Forelimb muscle (tissue), 1 donor: Measurements from ENCODE around the gene VCAM1. TPM values are rescaled to one million over a fixed set of nuclear protein-coding genes. Genes with fewer than 3 reads are reported as not detected.
"Not testable (repeated sequence)": the region's sequence is repeated elsewhere in the genome, so short reads cannot be mapped to it uniquely, and the experiment has no call there.

Source experiments
- DNase-seq: peaks from one replicate; pipeline ENCODE4 v3.0.0-alpha.2; 2013; ENCODE audit warnings: low read depth
- polyA plus RNA-seq: library from polyadenylated mRNA; unstranded; fragments of 120-200 nt; gene quantifications from one replicate; pipeline ENCODE4 v1.2.1, GENCODE V29; 2013; ENCODE audit not compliant: insufficient read length

The VCAM1 gene, protein sequence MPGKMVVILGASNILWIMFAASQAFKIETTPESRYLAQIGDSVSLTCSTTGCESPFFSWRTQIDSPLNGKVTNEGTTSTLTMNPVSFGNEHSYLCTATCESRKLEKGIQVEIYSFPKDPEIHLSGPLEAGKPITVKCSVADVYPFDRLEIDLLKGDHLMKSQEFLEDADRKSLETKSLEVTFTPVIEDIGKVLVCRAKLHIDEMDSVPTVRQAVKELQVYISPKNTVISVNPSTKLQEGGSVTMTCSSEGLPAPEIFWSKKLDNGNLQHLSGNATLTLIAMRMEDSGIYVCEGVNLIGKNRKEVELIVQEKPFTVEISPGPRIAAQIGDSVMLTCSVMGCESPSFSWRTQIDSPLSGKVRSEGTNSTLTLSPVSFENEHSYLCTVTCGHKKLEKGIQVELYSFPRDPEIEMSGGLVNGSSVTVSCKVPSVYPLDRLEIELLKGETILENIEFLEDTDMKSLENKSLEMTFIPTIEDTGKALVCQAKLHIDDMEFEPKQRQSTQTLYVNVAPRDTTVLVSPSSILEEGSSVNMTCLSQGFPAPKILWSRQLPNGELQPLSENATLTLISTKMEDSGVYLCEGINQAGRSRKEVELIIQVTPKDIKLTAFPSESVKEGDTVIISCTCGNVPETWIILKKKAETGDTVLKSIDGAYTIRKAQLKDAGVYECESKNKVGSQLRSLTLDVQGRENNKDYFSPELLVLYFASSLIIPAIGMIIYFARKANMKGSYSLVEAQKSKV
- polyA plus RNA-seq, result 8.7 TPM

DNA sequence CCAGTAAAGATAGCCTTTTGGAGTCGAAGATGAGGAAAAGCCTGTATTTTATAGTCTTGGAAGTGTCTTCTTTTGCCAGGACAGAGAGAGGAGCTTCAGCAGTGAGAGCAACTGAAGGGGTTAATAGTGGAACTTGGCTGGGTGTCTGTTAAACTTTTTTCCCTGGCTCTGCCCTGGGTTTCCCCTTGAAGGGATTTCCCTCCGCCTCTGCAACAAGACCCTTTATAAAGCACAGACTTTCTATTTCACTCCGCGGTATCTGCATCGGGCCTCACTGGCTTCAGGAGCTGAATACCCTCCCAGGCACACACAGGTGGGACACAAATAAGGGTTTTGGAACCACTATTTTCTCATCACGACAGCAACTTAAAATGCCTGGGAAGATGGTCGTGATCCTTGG, at the start of gene VCAM1:
Gene VCAM1, plus strand, starts transcription at position 253 of the 400 bp plus-strand sequence. Its CDS starts 119 bp downstream, at position 372.
- DNase-seq, result no peak

DNA sequence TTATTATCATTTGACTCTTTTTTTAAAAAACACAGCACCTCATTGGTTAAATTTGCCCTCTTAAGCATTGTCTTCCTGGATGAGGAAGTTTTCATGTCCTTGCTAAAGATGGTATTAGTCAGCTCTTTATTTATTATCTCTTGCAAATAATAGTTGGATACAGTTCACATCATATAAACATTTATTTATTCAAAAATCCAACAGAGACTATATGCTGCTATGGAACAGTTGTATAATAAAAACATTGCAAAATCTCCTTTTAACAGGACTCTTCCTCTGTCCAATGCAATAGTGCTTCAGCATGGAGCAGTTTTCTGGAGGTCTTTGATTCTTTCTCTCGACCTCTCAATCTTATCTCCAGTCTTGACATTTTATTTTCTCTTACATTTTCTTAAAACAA, 49.5 kb upstream of the VCAM1 start:
- DNase-seq, result no peak

DNA sequence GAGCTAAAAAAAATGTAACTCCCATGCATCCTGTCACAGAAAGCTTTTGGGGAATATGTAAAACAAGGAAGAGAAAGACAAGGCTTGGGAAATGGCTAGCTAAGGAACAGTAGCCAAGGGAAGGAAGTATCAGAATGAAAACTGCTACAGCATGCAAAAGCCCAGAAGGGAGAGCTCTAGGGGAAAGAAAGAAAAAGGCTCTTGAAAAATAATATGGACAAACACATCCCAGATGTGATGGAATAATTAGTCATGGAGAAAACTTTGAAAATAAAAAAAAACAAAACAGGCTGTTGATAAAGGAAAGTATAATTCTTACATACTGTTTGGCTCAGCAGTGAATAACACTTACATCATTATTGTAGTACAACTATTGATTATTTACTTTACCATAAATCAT, 47.9 kb upstream of the VCAM1 start:
- no peak for DNase-seq

DNA sequence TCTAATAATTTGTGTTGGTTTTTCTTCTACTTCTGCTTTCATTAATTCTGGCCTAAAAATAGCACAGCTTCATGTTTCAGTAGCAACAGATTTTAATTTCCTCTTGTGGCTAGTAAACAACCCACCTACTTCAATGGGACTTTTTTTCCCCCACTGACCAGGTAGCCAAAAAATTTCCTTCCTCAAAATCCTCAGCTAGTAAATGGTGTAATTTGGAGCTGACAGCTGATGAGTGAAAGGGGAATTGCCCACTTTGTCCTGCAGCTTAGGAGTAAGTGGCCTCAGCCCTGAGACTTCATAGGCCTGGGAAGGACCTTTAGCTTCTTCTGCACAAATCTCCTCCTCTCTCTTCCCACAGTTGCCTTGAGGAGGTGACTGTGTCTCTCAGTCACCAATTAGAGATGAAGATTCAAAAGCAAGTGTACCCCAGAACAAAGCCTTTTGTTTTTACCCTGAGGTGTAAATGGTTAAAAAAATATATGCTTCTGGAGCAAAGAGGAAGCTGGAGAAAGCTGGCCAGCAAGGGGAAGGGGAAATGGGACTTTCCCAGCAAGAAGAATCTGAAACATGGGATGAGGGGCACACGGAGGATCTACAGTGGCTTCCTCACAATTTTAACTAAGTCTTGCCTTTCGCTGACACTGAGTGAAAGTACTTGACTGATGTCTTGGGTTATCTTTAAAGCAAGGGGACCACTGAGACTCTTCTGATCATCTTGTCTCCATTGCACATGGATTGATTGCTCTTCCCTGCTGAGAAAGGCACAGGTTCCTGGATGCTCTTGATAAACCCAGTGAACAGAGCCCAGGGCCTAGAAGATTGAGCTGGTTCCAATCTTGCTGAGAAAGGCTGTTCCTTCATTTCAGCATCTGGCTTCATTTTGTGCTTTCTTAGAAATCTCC, 35.8 kb upstream of the VCAM1 start:
- DNase-seq, result no peak

DNA sequence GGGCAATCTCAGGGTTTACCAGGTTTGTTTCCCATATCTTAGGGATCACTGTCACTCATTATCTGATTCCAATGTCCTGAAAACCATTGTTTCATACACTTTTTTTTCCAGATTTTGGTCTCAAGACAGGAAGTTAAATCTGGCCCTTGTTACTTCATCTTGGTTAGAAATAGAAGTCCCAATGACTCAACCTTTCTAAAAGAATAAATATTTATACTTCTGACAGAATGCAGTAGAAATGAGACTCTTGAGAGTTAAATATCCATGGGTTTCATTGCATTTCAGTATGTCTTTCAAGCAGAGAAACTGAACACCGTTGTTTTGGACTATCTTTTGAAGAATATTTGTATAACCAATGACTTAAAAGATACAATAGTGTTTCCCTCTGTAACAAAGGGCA, 19.8 kb upstream of the VCAM1 start:
- DNase-seq, result no peak

DNA sequence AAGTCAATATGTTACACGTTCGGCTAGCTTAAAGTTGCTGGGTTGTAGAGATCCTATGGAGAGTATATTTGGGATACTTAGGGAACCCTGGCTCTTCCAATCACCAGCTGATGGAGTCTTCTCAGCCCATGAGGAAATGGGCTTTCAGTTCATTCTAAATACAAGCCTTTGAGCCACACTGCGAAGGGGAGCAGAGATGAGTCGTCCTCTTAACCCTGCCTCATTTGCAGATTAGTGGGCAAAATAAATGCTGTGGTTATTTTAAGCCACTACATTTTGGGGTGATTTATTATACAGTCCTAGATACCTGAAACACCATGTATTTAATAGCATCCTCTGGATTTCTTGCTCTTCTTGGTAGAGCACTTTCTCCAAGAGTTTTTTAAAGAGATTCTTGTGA, 19.0 kb upstream of the VCAM1 start:
- no peak for DNase-seq

DNA sequence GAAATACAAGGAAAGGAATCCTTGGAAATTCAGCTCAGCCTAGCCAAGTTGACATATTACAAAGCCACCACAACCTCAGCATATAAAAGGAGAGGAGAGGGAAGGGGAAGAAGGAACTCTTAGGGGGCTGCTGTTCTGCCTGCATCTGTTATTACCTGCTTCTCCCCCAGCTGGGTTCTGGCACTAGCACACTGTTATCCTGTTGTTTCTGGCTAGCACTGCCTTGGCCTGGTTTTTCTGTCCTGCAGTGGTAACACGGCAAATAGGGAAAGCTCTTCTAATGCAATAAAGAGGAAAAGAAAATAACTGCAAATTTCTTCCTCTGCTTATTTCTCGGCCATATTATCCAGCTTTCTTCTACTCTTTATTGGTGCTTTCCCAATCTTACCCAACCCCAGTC, 16.5 kb upstream of the VCAM1 start:
- DNase-seq, result no peak

DNA sequence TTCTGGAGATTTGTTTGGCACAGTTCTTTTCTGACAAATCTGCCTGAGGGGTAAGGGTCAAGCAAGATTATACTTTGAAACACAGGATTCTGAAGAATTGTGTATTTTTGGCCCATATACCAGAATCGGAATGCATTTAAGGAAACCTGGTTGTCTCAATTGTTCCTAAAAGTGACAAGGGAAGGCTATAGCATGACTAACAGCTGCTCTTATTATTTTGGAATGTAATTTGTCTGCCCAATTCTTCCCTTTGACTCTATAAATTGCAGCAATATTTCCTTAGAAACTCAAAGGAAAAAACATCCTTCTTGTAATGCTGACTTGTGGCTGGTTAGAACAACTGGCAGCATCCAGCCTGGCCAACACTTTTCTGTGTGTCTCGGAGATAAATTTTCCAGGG, 15.8 kb upstream of the VCAM1 start:
- no peak for DNase-seq

DNA sequence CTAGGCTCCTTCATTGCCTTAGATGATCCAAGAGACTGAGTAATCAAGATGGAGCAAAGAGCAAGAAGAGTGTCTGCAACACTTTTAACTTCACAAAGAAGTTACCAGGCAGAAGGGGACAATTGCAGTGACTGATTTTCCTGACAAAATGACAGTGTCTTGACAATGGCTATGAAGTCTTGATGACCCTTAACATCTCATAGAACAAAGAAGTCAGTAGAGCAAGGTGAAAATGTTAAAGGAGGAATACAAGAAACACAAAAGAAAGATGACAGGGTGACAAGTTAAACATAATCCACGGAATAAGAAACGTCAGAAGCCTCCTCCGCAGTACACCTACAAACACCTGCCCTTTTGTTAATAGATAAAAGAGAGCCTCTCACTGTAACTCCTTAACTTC, 15.1 kb upstream of the VCAM1 start:
- no peak for DNase-seq

DNA sequence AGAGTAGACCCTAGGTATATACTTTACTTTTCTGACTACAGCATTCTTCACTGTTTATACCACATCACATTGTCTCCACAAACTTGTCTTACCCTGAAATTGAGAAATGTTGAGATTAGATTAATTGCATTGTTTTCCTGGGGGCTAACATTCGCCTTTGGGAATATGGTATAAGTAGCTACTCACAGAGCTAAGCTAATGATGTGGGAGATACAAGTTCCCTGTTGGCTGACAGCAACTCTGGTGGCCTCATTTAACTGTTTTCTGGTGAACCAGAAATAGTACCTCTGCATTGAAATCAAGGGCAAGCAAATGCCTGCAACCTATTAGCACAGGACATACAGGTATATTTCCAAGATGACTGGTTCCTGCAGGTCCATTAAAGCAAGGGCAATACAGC, 13.2 kb upstream of the VCAM1 start:
- DNase-seq, result no peak

DNA sequence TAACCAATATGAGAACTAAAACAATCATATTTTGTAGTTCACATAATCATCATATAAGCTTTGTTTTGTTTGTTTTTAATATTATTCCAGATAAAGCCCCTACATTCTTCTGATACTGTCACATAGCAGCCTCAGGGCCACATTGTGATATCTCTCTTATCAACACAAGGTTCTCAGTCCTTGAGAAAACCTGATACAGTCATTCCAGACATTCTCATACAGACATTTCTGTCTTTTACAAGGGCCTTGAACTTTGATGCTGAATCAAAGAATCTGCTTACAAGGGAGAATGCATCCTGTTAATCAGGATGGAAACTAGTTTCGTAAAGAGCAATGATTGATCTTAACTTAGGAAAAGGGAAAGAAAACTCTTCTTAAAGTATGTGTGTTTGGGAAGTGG, 12.7 kb upstream of the VCAM1 start:
- DNase-seq, result no peak

DNA sequence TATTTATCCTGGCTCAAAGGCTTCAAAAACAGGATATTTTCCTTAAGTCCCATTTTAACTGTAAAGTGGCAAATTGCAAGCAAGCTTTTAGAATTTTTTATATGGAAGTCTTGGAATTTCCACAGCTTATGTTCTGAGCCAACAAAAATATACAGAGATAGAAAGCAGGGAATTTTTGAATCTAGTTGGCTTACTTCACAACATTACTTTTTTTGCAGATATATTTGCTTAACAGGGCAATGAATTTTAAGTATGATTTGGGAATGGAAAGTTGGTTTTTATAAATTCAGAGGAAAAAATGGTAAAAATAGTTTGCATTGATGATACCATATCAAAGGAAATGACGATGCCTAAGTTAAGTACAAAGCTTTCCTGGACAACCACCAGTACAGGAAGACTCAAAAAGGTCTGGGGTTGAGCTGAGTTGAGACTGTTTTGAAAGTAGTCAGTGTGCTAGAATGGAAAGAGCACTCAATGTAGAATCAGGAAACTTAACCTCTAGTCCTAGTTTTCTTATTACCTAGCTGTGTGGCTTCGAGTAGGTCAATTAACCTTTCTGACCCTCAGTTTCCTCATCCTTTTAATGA, 11.0 kb upstream of the VCAM1 start:
- DNase-seq, result no peak

DNA sequence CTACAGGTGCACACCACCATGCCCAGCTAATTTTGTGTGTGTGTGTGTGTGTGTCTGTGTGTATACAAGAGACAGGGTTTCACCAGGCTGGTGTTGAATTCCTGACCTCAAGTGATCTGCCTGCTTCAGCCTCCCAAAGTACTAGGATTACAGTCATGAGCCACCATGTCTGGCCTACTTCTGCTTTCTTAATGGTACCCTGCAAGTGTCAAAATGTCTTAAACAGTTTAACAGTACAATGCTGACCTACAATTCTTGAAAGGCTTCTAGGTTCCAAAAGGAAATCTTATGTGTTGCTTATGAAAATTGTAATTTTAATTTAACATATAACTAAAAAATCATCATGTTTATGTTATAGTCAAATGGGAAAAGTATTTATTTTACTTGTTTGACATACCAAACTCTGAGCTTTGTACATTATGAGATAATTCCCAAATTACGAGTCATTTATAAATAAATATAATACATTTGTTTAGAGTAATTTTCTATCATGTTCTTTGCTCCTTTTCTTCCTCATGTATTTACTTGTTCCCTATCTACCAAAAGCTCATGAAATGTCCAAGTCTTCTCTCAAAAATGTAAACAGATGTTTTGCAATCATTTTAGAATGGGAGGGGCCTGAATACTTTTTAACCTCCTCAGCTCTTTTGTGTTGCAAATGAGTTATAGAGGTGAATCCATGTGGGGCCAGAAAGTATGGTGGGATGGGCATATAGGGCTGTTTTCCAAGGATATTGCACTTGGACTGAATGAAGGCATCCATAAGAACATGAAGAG, 8.4 kb upstream of the VCAM1 start:
- DNase-seq, result no peak

DNA sequence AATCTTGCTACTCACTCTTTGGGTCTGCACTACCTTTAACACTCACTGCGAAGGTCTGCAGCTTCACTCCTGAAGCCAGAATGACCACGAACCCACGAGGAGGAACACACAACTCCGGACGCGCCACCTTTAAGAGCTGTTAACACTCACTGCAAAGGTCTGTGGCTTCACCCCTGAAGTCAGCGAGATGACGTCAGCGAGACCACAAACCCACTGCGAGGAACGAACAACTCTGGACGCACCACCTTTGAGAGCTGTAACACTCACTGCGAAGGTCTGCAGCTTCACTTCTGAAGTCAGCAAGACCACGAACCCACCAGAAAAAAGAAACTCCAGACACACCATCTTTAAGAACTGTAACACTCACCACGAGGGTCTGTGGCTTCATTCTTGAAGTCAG, 6.5 kb upstream of the VCAM1 start:
- DNase-seq, result not testable (repeated sequence)

DNA sequence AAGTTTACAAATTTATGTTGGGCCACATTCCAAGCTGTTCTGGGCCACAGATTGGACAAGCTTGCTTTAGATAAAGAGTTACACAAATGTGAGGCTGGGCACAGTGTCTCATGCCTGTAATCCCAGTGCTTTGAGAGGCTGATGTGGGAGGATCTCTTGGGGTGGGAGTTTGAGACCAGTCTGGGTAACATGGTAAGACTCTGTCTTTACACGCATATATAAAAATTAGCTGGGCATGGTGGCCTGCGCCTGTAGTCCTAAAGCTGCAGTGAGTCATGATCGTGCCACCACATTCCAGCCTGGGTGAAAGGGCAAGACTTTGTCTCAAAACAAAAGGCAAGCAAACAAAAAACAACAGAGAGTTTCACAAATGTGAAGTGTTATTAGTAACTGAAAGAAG, 5.9 kb upstream of the VCAM1 start:
- DNase-seq, result no peak

DNA sequence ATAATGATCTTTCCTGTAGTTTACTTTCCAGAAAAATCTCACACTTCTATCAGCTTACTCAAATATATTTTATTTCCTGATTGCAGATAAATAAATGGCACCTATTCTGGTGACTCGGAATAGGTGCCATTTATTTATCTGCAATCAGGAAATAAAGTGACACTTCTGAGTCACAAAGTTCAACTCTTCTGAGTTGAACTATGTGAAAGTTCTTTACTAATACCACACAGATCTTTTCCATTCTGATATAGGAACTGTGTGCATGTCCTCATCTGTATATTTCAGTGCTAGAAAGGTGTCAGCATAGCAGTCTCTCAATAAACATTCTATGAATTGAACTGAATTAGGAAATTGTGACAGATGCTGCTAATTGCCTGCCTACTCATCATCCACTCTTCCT, 4.9 kb upstream of the VCAM1 start:
- DNase-seq, result no peak

DNA sequence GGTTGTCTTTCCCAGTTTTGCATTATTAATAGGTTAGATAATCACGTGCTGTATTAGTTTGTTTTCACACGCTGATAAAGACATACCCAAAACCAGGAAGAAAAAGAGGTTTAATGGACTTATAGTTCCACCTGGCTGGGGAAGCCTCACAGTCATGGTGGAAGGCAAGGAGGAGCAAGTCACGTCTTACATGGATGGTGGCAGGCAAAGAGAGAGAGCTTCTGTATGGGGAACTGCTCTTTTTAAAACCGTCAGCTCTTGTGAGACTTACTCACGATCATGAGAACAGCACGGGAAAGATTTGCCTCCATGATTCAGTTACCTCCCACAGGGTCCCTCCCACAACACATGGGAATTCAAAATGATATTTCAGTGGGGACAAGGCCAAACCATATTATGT, 2.3 kb upstream of the VCAM1 start:
- DNase-seq, result no peak

DNA sequence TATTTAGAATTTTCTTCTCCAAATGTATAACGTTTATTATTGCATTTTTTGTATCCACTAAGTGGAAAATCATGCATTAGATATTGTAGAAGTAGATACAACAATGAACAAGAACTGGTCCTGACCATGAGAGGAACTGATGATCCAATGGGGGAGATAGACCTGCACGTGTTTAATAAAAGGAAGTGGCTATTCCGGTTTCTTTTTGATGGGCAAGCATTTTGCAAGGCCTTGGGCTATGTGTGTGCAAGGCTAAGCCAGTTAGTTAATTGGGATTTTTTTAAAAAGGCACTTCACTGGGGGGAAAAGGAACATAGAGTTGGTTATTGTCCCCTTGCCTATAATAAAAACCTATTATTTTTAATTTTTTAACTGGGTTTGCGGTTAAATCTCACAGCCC, 961 bp upstream of the VCAM1 start:
- DNase-seq, result no peak

DNA sequence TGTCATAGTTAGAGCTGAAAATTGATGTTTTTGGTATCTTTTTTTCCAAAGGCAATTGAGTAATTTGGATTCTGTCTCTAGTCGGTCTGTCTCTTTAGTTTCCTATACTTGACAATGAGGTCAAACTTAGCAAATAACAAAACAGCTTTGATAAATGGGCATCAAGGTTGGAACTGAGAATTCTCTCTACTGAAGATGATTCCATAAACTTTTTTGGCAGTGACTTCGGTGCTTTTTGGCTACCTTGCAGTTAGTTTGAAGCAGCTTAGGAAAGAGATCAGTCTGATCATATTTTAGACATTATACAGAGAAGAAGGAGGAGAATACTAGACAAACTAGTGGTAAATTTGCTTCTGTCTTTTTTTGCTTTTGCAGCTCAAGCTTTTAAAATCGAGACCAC, 559 bp downstream of the VCAM1 start:
- no peak for DNase-seq

DNA sequence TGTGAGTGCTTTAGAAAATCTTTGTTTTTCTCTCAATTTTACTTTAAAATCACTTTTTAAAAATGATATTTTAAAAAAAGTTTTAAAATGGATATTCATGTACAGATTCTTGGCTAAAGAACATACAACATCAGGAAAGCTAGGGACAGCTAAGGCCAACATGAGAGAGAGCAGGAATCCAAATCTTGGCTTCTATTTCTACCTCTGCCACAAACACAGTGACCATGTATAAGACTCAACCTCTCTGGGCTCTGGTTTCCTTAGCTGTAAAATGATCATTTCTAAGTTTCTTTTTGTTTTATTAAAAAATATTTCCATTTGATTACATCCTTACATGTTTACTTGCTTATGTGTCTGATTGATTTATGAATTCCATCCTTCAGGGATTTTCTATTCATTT, 1.2 kb downstream of the VCAM1 start:
- DNase-seq, result no peak
